Transverse colon (tissue), 4 donors: Measurements from ENCODE around the gene BCL6B.

Experiments
- EP300 ChIP-seq: sonication (generic); formaldehyde crosslinking; IDR thresholded peaks from one replicate; pipeline ENCODE4 v1.6.1; 2017; ENCODE audit warnings: antibody characterized with exemption, low read depth
- POLR2A ChIP-seq: fragments of 450-650 bp; IDR thresholded peaks from one replicate; pipeline ENCODE4 v1.6.1; 2016; ENCODE audit warnings: antibody characterized with exemption, mild to moderate bottlenecking, moderate library complexity
- POLR2AphosphoS5 ChIP-seq, 3 donors: sonication (generic); formaldehyde crosslinking; IDR thresholded peaks; one replicate each; pipeline ENCODE4 v1.6.1; 2016; ENCODE audit warnings: antibody characterized with exemption in 3 of 3
- TF ChIP-seq, protein P1 (sequence below), 5 experiments: fragments of 200-600 bp in 3 of 5; fragments of 450-650 bp in 2 of 5; sonication (generic) in 3 of 5; IDR thresholded peaks; 1 replicate in 2 of 5; 2 replicates in 3 of 5; pipeline ENCODE4 v1.5.1; 2016 to 2017; ENCODE audit warnings: antibody characterized with exemption in 5 of 5, inconsistent platforms in 3 of 5, mild to moderate bottlenecking in 2 of 5, moderate library complexity in 1 of 5

GRCh38 chr17:7029096-7029495, 6.2 kb downstream of the BCL6B start:
- TF ChIP-seq, protein P1, sequence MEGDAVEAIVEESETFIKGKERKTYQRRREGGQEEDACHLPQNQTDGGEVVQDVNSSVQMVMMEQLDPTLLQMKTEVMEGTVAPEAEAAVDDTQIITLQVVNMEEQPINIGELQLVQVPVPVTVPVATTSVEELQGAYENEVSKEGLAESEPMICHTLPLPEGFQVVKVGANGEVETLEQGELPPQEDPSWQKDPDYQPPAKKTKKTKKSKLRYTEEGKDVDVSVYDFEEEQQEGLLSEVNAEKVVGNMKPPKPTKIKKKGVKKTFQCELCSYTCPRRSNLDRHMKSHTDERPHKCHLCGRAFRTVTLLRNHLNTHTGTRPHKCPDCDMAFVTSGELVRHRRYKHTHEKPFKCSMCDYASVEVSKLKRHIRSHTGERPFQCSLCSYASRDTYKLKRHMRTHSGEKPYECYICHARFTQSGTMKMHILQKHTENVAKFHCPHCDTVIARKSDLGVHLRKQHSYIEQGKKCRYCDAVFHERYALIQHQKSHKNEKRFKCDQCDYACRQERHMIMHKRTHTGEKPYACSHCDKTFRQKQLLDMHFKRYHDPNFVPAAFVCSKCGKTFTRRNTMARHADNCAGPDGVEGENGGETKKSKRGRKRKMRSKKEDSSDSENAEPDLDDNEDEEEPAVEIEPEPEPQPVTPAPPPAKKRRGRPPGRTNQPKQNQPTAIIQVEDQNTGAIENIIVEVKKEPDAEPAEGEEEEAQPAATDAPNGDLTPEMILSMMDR (IDR thresholded peaks at IDR 0.05): no peak
- TF ChIP-seq POLR2AphosphoS5 (IDR thresholded peaks at IDR 0.05) (no peak), POLR2A (no peak), EP300 (no peak)
